K562 (cell line): ENCODE measurements around the gene SMIM13. TPM values are rescaled to one million over a fixed set of nuclear protein-coding genes. Genes with fewer than 3 reads are reported as not detected.

Experiments
- ATAC-seq: fragments of 200-7000 bp; cut with Tn5 transposase; 3 replicates; pipeline ENCODE4 v1.9.1; 2020; ENCODE audit warnings: moderate library complexity
- BruUV-seq: library from RNA; stranded (reverse); fragments of 400-500 nt; replicated peaks from 2 replicates; lab custom pipeline; 2021; lab: Mats Ljungman, UMichigan
- CTCF ChIA-PET: fragments of 300-600 bp; formaldehyde crosslinking; extraction: SDS; loops from one replicate; lab custom pipeline; 2021; ENCODE audit warnings: low intra/inter-chr PET ratio; lab: Yijun Ruan, JAX
- POLR2A ChIA-PET: fragments of 300-600, 350-650 bp; sonication (Branson Sonifier 250); formaldehyde crosslinking; extraction: SDS; loops from one replicate; lab custom pipeline; 2021; ENCODE audit warnings: antibody characterized with exemption, inconsistent platforms; lab: Yijun Ruan, JAX
- DNase-seq, 4 experiments: peaks; one replicate each; pipeline versions ENCODE4 v3.0.0 to v3.0.0-alpha.2; 2011 to 2018; ENCODE audit warnings: low spot score in 3 of 4, mixed read lengths in 3 of 4; ENCODE audit errors: extremely low read depth in 1 of 4
- FAIRE-seq: peaks from 2 replicates; lab custom pipeline; 2011; peaks lifted over from hg19 to GRCh38; lab: Jason Lieb, UNC
- H2AFZ ChIP-seq: 2 replicates; pipeline ENCODE4 v1.6.0; 2011; ENCODE audit warnings: low read depth, low read length, control low read depth, inconsistent platforms
- H3K27ac ChIP-seq: fragments of 200-600 bp; 3 replicates; pipeline ENCODE4 v1.8.0; 2011; ENCODE audit warnings: low read depth, mild to moderate bottlenecking, control low read depth, inconsistent platforms, low read length, moderate library complexity, mixed read lengths; ENCODE audit errors: extremely low read depth
- H3K27me3 ChIP-seq, 2 experiments: fragments of 300-600 bp in 1 of 2; 2 replicates in 1 of 2; 3 replicates in 1 of 2; pipeline versions ENCODE4 v1.6.0 to v1.8.0; 2011; ENCODE audit warnings: inconsistent platforms in 2 of 2, low read length in 2 of 2, mild to moderate bottlenecking in 1 of 2, mixed read lengths in 1 of 2, moderate library complexity in 1 of 2; ENCODE audit not compliant: control insufficient read depth in 2 of 2, insufficient read depth in 2 of 2
- H3K36me3 ChIP-seq: fragments of 300-600 bp; 3 replicates; pipeline ENCODE4 v1.8.0; 2011; ENCODE audit warnings: mild to moderate bottlenecking, low read length, inconsistent platforms; ENCODE audit not compliant: control insufficient read depth, insufficient read depth
- H3K4me1 ChIP-seq, 2 experiments: fragments of 200-600 bp in 1 of 2; replicated peaks in 1 of 2; 2 replicates in 1 of 2; 3 replicates in 1 of 2; pipeline versions ENCODE4 v1.5.1 to v1.8.0; 2011; ENCODE audit warnings: inconsistent platforms in 2 of 2, low read length in 2 of 2, mild to moderate bottlenecking in 1 of 2, mixed read lengths in 1 of 2, moderate library complexity in 1 of 2; ENCODE audit not compliant: control insufficient read depth in 2 of 2, insufficient read depth in 2 of 2
- H3K4me2 ChIP-seq: 2 replicates; pipeline ENCODE4 v1.6.1; 2011; ENCODE audit warnings: low read length, control low read depth, inconsistent platforms, mixed read lengths; ENCODE audit not compliant: insufficient read depth
- H3K4me3 ChIP-seq: fragments of 200-600 bp; sonication (generic), shearing (Covaris generic); 2 replicates; pipeline ENCODE4 v1.5.1; 2016; ENCODE audit warnings: control low read depth, inconsistent platforms
- H3K79me2 ChIP-seq: fragments of 200-600 bp; 3 replicates; pipeline ENCODE4 v1.8.0; 2011; ENCODE audit warnings: low read length, inconsistent platforms; ENCODE audit not compliant: control insufficient read depth, insufficient read depth
- H3K9ac ChIP-seq, 2 experiments: 2 replicates each; pipeline versions ENCODE4 v1.6.0 to v1.6.1; 2011; ENCODE audit warnings: low read depth in 2 of 2, low read length in 2 of 2, control low read depth in 1 of 2, inconsistent platforms in 1 of 2, mild to moderate bottlenecking in 1 of 2, mixed read lengths in 1 of 2; ENCODE audit not compliant: insufficient read depth in 1 of 2
- H3K9me1 ChIP-seq: one replicate; pipeline ENCODE4 v1.6.0; 2011; ENCODE audit warnings: inconsistent platforms, mild to moderate bottlenecking, low read length, moderate library complexity; ENCODE audit not compliant: control insufficient read depth, insufficient read depth
- H3K9me3 ChIP-seq: replicated peaks from 2 replicates; pipeline ENCODE4 v1.5.1; 2011; ENCODE audit warnings: low read depth, low read length, inconsistent platforms; ENCODE audit not compliant: control insufficient read depth, insufficient read depth
- H4K20me1 ChIP-seq: replicated peaks from 2 replicates; pipeline ENCODE4 v1.6.1; 2011; ENCODE audit warnings: low read length, inconsistent platforms, mixed read lengths; ENCODE audit not compliant: control insufficient read depth, insufficient read depth
- ETV1 ChIP-seq: fragments of 450-650 bp; conservative IDR thresholded peaks from 2 replicates; pipeline ENCODE4 v1.6.1; 2016; ENCODE audit warnings: missing genetic modification characterization, control low read depth, low read depth, missing compliant biosample characterization
- SAP30 ChIP-seq: fragments of 200-600 bp; sonication (generic); IDR thresholded peaks from 2 replicates; pipeline ENCODE4 v1.6.1; 2012; ENCODE audit warnings: borderline replicate concordance, low read depth, mild to moderate bottlenecking, moderate library complexity, low read length, control low read depth, inconsistent platforms; ENCODE audit not compliant: insufficient read depth, poor library complexity, severe bottlenecking
- ZBTB9 ChIP-seq: fragments of 450-650 bp; formaldehyde crosslinking; IDR thresholded peaks from 2 replicates; pipeline ENCODE4 v1.4.0; 2020; ENCODE audit warnings: mild to moderate bottlenecking, moderate library complexity
- WGBS: fragments of 100-300 bp; shearing (Covaris generic); methylation state at CpG from one replicate; pipeline ENCODE4 v1.1.6; 2016; ENCODE audit warnings: low coverage, mixed read lengths; ENCODE audit not compliant: insufficient coverage; ENCODE audit errors: missing lambda C conversion rate; 5-methylcytosine and 5-hydroxymethylcytosine counted together
- in situ Hi-C: fragments of 300-500 bp; cut with MboI; formaldehyde crosslinking; loops from 4 replicates; pipeline ENCODE4 v1.15.0; 2018; ENCODE audit warnings: inconsistent platforms, mixed read lengths
- intact Hi-C: fragments of 100-400 bp; cut with micrococcal nuclease; formaldehyde crosslinking; loops from 2 replicates; pipeline ENCODE4 v1.14.2; 2022
- polyA plus RNA-seq, 8 experiments: library from polyadenylated mRNA; depleted of rRNA in 4 of 8; stranded (reverse) in 5 of 8; unstranded in 3 of 8; fragments of >200 nt; fragmentation: Nextera tagmentation in 2 of 8; fragmentation: Illumina TruSeq in 1 of 8; extraction: Ambion mirVana in 2 of 8; extraction: Trizol in 1 of 8; gene quantifications; 2 replicates each; pipeline versions ENCODE4 v1.2.1 to v1.2.3, GENCODE V29; 2011 to 2014; ENCODE audit warnings: inconsistent platforms in 1 of 8, missing spikeins in 1 of 8
- total RNA-seq, 7 experiments: library from RNA; depleted of rRNA in 6 of 7; stranded (reverse); fragments of >200 nt in 6 of 7; fragmentation: Illumina TruSeq in 2 of 7; extraction: Trizol in 2 of 7; gene quantifications; 2 replicates each; pipeline versions ENCODE4 v1.2.1 to v1.2.3, GENCODE V29; 2011 to 2021; ENCODE audit warnings: low replicate concordance in 1 of 7
- TF ChIP-seq, protein P1 (sequence below): conservative IDR thresholded peaks from 2 replicates; pipeline ENCODE4 v1.6.1; 2011; ENCODE audit warnings: low read depth, mild to moderate bottlenecking, low read length; ENCODE audit not compliant: control insufficient read depth

Gene SMIM13
- total and polyA plus RNA-seq, 9 of the 15 experiments (the other 6 are each of a cell fraction or from before 2014, with no cell fraction given) = 5.5 to 24.8 (median 11.7) TPM

GRCh38 chr6:11179419-11180202, 86.0 kb downstream of the SMIM13 start:
- Histone ChIP-seq H2AFZ (no peak overlapping the region), H4K20me1 (no peaks in the 10 kb centered on the region), H3K9ac (no peak overlapping the region), H3K79me2 (no peaks in the 10 kb centered on the region), H3K9me1 (no peaks in the 10 kb centered on the region), H3K4me1 (no peaks in the 10 kb centered on the region), H3K36me3 (no peaks in the 10 kb centered on the region), H3K4me3 (no peak overlapping the region), H3K27ac (no peak overlapping the region), H3K4me2 (no peak overlapping the region), H3K27me3 (peaks cover 0 to 13% of the 10 kb centered on the region in 2 experiments; a peak in 3 of 5 replicates), H3K9me3 (no peaks in the 10 kb centered on the region)
- 0% methylated on average over 8 of the region's 8 CpGs for WGBS
- TF ChIP-seq ZBTB9 (CRISPR knock-in tag) = no peak
- no peak for TF ChIP-seq SAP30
- TF ChIP-seq ETV1 (tag) = no peak
- TF ChIP-seq, protein P1, sequence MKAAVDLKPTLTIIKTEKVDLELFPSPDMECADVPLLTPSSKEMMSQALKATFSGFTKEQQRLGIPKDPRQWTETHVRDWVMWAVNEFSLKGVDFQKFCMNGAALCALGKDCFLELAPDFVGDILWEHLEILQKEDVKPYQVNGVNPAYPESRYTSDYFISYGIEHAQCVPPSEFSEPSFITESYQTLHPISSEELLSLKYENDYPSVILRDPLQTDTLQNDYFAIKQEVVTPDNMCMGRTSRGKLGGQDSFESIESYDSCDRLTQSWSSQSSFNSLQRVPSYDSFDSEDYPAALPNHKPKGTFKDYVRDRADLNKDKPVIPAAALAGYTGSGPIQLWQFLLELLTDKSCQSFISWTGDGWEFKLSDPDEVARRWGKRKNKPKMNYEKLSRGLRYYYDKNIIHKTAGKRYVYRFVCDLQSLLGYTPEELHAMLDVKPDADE = no peak
- intact Hi-C loops = no loop called here
- ChIA-PET POLR2A (interaction anchor here (0.8 to 1.3 kb wide), 2 partner anchors 8 to 14 kb away, joined by 3 to 4 read pairs; no protein-coding TSS in a partner anchor), CTCF (no interaction called here)
- BruUV-seq = no TSS peak
- DNase-seq (no peak), FAIRE-seq (no peak), ATAC-seq (no peak)
- in situ Hi-C loops = no loop called here
